ENCODE measurements around the gene NTSR1. TPM values are rescaled to one million over a fixed set of nuclear protein-coding genes. Genes with fewer than 3 reads are reported as not detected.

Gene NTSR1
- total and polyA plus RNA-seq, 4 donors = 0.03 to 0.33 (median 0.08) TPM; not detected in 1

DNA sequence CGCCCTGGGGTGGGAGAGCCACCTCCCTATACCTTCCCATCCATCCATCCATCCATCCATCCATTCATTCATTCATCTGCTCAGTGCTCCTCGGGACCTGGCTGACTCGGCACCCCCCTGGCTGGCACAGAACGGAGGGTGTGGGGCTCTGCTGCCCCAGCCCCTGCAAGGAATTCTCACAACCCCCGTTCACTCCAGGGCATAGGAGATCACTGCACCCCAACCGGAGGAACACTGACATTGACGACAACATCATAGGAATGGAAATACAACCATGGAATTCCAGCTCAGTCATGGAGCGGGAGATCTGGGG, 59.6 kb downstream of the NTSR1 start:
- no peak for DNase-seq (ENCODE audit: low spot score)
- no peak overlapping the region for H3K27ac ChIP-seq (ENCODE audit: low read depth in 1 of 2, low read length in 2 of 2)
- H3K27me3 ChIP-seq (ENCODE audit: control insufficient read depth in 4 of 4, insufficient read depth in 4 of 4, low read length in 3 of 4) = no peaks in the 10 kb centered on the region
- 90% methylated on average over 8 of the region's 8 CpGs for WGBS
- H3K9me3 ChIP-seq (ENCODE audit: control insufficient read depth in 4 of 4, low read length in 3 of 4) = no peaks in the 10 kb centered on the region
- TF ChIP-seq HNF4G (IDR thresholded peaks at IDR 0.05) (no peak), HNF4A (conservative IDR thresholded peaks at IDR 0.05) (no peak), YY1 (IDR thresholded peaks at IDR 0.05) (no peak), RXRA (IDR thresholded peaks at IDR 0.05) (no peak), SP1 (IDR thresholded peaks at IDR 0.05) (no peak), FOXA1 (IDR thresholded peaks at IDR 0.05) (no peak), JUND (IDR thresholded peaks at IDR 0.05) (no peak), RAD21 (IDR thresholded peaks at IDR 0.05) (no peak), NR2F2 (IDR thresholded peaks at IDR 0.05) (no peak), GABPA (IDR thresholded peaks at IDR 0.05 in 1 of 2, conservative IDR thresholded peaks at IDR 0.05 in 1 of 2) (no peak), FOXA2 (IDR thresholded peaks at IDR 0.05) (no peak), EGR1 (IDR thresholded peaks at IDR 0.05; ENCODE audit: low read depth in 2 of 2) (no peak), TAF1 (conservative IDR thresholded peaks at IDR 0.05) (no peak)
- TF ChIP-seq, protein P1, sequence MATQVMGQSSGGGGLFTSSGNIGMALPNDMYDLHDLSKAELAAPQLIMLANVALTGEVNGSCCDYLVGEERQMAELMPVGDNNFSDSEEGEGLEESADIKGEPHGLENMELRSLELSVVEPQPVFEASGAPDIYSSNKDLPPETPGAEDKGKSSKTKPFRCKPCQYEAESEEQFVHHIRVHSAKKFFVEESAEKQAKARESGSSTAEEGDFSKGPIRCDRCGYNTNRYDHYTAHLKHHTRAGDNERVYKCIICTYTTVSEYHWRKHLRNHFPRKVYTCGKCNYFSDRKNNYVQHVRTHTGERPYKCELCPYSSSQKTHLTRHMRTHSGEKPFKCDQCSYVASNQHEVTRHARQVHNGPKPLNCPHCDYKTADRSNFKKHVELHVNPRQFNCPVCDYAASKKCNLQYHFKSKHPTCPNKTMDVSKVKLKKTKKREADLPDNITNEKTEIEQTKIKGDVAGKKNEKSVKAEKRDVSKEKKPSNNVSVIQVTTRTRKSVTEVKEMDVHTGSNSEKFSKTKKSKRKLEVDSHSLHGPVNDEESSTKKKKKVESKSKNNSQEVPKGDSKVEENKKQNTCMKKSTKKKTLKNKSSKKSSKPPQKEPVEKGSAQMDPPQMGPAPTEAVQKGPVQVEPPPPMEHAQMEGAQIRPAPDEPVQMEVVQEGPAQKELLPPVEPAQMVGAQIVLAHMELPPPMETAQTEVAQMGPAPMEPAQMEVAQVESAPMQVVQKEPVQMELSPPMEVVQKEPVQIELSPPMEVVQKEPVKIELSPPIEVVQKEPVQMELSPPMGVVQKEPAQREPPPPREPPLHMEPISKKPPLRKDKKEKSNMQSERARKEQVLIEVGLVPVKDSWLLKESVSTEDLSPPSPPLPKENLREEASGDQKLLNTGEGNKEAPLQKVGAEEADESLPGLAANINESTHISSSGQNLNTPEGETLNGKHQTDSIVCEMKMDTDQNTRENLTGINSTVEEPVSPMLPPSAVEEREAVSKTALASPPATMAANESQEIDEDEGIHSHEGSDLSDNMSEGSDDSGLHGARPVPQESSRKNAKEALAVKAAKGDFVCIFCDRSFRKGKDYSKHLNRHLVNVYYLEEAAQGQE (IDR thresholded peaks at IDR 0.05) = no peak
- TF ChIP-seq, protein P2, sequence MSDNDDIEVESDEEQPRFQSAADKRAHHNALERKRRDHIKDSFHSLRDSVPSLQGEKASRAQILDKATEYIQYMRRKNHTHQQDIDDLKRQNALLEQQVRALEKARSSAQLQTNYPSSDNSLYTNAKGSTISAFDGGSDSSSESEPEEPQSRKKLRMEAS (IDR thresholded peaks at IDR 0.05) = no peak
- TF ChIP-seq, protein P3, sequence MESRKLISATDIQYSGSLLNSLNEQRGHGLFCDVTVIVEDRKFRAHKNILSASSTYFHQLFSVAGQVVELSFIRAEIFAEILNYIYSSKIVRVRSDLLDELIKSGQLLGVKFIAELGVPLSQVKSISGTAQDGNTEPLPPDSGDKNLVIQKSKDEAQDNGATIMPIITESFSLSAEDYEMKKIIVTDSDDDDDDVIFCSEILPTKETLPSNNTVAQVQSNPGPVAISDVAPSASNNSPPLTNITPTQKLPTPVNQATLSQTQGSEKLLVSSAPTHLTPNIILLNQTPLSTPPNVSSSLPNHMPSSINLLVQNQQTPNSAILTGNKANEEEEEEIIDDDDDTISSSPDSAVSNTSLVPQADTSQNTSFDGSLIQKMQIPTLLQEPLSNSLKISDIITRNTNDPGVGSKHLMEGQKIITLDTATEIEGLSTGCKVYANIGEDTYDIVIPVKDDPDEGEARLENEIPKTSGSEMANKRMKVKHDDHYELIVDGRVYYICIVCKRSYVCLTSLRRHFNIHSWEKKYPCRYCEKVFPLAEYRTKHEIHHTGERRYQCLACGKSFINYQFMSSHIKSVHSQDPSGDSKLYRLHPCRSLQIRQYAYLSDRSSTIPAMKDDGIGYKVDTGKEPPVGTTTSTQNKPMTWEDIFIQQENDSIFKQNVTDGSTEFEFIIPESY (IDR thresholded peaks at IDR 0.05) = no peak
- TF ChIP-seq, protein P4, sequence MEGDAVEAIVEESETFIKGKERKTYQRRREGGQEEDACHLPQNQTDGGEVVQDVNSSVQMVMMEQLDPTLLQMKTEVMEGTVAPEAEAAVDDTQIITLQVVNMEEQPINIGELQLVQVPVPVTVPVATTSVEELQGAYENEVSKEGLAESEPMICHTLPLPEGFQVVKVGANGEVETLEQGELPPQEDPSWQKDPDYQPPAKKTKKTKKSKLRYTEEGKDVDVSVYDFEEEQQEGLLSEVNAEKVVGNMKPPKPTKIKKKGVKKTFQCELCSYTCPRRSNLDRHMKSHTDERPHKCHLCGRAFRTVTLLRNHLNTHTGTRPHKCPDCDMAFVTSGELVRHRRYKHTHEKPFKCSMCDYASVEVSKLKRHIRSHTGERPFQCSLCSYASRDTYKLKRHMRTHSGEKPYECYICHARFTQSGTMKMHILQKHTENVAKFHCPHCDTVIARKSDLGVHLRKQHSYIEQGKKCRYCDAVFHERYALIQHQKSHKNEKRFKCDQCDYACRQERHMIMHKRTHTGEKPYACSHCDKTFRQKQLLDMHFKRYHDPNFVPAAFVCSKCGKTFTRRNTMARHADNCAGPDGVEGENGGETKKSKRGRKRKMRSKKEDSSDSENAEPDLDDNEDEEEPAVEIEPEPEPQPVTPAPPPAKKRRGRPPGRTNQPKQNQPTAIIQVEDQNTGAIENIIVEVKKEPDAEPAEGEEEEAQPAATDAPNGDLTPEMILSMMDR (IDR thresholded peaks at IDR 0.05; ENCODE audit: low read depth, low read length, missing input control) = no peak
- TF ChIP-seq, protein P5, sequence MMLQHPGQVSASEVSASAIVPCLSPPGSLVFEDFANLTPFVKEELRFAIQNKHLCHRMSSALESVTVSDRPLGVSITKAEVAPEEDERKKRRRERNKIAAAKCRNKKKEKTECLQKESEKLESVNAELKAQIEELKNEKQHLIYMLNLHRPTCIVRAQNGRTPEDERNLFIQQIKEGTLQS (IDR thresholded peaks at IDR 0.05) = no peak
- no peak overlapping the region for H3K9ac ChIP-seq (ENCODE audit: low read depth in 1 of 2, low read length in 2 of 2)
- no peaks in the 10 kb centered on the region for H3K36me3 ChIP-seq (ENCODE audit: control insufficient read depth in 4 of 4, insufficient read depth in 3 of 4, low read depth in 1 of 4, low read length in 3 of 4)
- no peak overlapping the region for H3K4me3 ChIP-seq (ENCODE audit: low read depth in 1 of 3, low read length in 3 of 3)
- peaks cover 18 to 45% (median 33%) of the 10 kb centered on the region in 4 donors for H3K4me1 ChIP-seq (ENCODE audit: control insufficient read depth in 4 of 4, insufficient read depth in 4 of 4, low read length in 3 of 4)
